CD1c-positive myeloid dendritic cell (primary cell): Measurements from ENCODE around the gene IFFO2.
"Not testable (repeated sequence)": the region's sequence is repeated elsewhere in the genome, so short reads cannot be mapped to it uniquely, and the experiment has no call there.

Experiments used
- DNase-seq: peaks from one replicate; pipeline ENCODE4 v3.0.0-alpha.2; 2016; ENCODE audit errors: extremely low spot score

IFFO2 gene

GRCh38 chr1:18875107-18875795, 81.2 kb downstream of the IFFO2 start:
- peak; percentile 62 for DNase-seq

DNA sequence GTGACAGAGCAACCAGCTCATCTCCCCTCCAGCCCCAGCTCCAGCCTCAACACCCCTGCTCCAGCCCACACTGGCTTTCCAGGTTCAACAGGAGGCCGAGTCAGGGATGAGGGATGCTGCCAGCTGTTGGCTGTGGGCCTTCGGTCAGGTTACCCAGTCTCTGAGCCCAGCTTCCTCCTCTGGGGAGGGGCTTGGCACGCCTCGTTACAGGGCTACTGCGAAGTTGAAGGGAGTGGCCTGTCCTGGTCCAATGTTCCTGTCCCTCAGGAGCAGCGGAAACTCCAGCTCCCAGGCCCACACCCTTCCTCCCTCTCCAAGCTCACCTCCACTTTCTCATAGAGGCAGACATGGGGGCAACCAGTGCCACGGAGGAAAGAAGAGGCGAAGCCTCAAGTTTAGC, 81.9 kb downstream of the IFFO2 start:
- DNase-seq: no peak

GRCh38 chr1:18874036-18874435, 82.4 kb downstream of the IFFO2 start:
- DNase-seq: no peak

- DNase-seq: no peak
Measured at GRCh38 chr1:18872071-18872611, 84.3 kb downstream of the IFFO2 start.

- DNase-seq: no peak
Measured at GRCh38 chr1:18871401-18872070, 84.9 kb downstream of the IFFO2 start.

DNA sequence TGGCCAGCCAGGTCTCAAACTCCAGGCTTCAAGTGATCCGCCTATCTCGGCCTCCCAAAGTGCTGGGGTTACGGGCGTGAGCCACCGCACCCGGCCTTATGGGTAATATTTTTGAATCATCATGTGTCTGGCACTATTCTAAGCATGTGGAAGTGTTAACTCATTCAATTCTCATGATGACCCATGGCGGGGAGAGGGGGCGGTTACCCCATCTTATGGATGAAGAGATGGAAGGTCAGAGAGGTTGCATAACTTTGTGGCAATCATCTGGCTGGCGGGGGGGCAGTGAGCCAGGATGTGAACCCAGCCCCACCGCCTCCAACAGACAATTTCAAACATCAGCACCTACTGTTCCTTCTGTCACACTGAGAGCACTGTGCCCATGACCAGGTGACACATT, 85.5 kb downstream of the IFFO2 start:
- no peak for DNase-seq

GRCh38 chr1:18870595-18870865, 85.9 kb downstream of the IFFO2 start:
- DNase-seq: not testable (repeated sequence)

GRCh38 chr1:18869847-18870594, 86.5 kb downstream of the IFFO2 start:
- no peak for DNase-seq

GRCh38 chr1:18868801-18869424, 87.6 kb downstream of the IFFO2 start:
- DNase-seq: no peak

DNA sequence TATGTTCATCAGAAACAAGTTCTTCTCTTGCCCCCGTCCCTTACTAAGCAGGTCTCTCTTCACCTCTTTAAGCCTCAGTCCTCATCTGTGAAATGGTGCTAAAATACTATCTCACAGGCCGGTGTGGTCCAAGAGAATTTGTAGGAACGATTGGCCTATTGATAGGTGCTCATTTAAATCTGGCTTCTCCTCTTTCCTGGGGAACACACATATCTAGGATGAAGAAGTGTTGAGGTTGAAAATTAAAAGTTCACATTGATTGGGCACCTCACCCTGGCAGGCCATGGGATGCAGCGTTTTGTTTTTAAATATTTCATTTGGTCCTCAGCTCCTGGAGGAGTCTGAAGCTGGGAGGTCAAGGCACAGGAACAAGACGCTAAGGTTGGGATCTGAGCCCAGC, 88.1 kb downstream of the IFFO2 start:
- no peak for DNase-seq

DNA sequence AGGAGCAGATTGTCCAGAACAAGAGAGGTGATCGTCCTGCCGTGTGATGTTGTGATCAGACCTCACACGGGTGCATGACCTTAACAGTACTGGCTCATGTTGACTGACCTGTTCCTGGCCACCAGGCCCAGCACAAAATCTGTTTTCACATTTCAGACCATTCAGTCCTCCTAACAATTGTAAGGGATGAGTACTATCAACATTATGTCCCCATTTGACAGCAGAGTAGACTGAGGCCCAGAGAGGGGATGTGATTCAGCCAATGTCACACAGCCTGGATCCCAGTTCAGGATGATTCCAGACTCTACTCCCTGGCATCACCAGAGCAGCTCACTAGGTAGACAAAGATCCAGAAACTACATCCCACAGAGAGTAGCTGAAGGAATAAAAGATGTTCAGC, 89.6 kb downstream of the IFFO2 start:
- DNase-seq: no peak

- no peak for DNase-seq
Measured at GRCh38 chr1:18866314-18866713, 90.2 kb downstream of the IFFO2 start.

DNA sequence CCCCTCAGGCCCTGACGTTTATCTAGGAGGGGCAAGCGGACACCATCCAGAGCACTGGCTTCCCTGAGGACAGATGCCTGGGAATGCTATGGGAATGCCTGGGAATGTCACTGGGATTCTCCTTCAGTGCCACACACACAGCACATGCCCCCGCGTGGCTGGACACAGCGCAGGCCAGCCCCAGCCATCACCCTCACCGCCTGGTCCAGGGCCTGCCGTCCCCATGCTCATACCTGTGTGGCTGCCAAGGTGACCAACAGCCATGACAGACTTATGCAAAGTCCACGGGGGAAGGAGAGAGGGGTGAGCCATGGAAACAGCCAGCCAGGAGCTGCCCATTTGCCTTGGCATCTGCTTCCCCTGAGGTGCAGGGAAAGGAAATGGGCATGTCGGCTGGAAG, 91.3 kb downstream of the IFFO2 start:
- no peak for DNase-seq

DNA sequence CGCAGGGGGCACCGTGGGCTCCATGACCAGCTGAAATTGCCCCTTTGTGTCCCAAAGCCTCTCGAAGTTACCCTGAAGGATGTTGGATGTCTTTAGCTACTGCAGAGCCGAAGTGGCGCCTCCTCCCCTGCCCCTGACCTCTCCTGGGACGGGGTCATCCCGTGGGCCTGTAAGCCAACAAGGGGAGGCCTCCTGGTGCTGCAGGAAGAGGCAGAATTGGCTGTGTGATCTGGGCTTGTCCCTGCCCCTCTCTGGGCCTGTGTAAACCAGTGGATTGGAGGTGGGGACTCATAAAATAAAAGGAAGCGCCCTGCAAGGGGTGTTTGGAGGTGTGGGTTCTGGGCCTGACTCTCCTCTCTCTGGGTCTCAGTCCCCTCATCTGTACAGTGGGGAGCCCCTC, 94.9 kb downstream of the IFFO2 start:
- DNase-seq: no peak

DNA sequence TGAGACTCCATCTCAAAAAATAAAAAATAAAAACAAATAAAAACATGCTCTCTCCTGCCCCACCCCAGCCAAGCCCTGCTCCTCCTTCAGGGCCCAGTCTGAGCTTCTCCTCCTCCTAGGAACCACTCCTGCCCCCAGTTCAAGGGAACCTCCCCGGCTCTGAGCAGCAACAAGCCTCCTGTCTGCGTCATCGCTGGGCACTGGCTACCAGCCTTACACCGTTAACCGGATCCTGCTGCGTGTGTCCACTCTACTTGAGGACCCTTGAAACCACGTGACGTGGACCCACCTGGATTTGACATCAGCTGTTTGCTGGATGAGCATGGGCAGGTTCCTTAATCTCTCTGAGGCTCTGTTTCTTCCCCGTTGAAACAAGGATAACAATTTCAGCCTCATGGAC, 95.4 kb downstream of the IFFO2 start:
- no peak for DNase-seq

GRCh38 chr1:18859560-18859959, 96.9 kb downstream of the IFFO2 start, which contains the start of gene TAS1R2:
Gene TAS1R2, minus strand, starts transcription at chr1:18859660. Its CDS starts 0 bp downstream, at chr1:18859660.
- DNase-seq: no peak

- DNase-seq: no peak
Measured at GRCh38 chr1:18858070-18858688, 98.3 kb downstream of the IFFO2 start.

DNA sequence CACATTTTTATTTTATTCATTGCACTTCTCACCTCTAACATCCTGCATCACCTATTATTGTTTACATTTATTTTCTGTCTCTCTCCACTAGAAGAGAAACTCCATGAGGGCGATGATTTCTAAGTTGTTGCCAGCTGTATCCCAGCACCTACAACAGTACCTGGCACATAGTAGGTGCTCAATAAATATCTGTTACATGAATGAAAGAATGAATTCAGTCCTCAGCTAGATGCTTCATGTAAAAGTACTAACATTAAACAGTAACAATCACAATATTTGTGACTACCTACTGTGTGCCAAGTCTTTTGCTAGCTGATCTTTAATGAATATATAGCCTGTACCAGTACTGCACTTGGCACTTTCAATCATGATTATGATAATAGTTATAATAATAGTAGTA, 100.0 kb downstream of the IFFO2 start:
- no peak for DNase-seq

GRCh38 chr1:18855573-18855972, 100.9 kb downstream of the IFFO2 start:
- DNase-seq: no peak

- DNase-seq: no peak
Measured at GRCh38 chr1:18854331-18855025, 102.0 kb downstream of the IFFO2 start.
